Stimulated activated memory B cell treated with anti-CD40 and anti-IgM and Interleukin-4, amounts not matched to agents 10 μg/mL and 1 μg/mL and 100 μg/mL, for 72 hours (primary cell): ENCODE measurements around the gene EEF1AKMT4.
"Not testable (repeated sequence)": the region's sequence is repeated elsewhere in the genome, so short reads cannot be mapped to it uniquely, and the experiment has no call there.

Source experiments
- ATAC-seq: fragments of 150-1000 bp; cut with Tn5 transposase; 2 replicates; pipeline ENCODE4 v1.10.0; 2021
- H3K27ac Mint-ChIP-seq: one replicate; pipeline ENCODE4 v1.8.0; 2022; ENCODE audit warnings: mild to moderate bottlenecking, mixed read lengths
- H3K27me3 Mint-ChIP-seq: one replicate; pipeline ENCODE4 v1.8.0; 2022; ENCODE audit warnings: mixed read lengths
- H3K36me3 Mint-ChIP-seq: one replicate; pipeline ENCODE4 v1.8.0; 2022; ENCODE audit warnings: mixed read lengths
- H3K4me1 Mint-ChIP-seq: one replicate; pipeline ENCODE4 v1.8.0; 2022; ENCODE audit warnings: mixed read lengths
- H3K4me3 Mint-ChIP-seq: one replicate; pipeline ENCODE4 v1.8.0; 2022; ENCODE audit warnings: mild to moderate bottlenecking, moderate library complexity, mixed read lengths
- H3K9me3 Mint-ChIP-seq: one replicate; pipeline ENCODE4 v1.8.0; 2022; ENCODE audit warnings: mixed read lengths

Gene EEF1AKMT4

DNA sequence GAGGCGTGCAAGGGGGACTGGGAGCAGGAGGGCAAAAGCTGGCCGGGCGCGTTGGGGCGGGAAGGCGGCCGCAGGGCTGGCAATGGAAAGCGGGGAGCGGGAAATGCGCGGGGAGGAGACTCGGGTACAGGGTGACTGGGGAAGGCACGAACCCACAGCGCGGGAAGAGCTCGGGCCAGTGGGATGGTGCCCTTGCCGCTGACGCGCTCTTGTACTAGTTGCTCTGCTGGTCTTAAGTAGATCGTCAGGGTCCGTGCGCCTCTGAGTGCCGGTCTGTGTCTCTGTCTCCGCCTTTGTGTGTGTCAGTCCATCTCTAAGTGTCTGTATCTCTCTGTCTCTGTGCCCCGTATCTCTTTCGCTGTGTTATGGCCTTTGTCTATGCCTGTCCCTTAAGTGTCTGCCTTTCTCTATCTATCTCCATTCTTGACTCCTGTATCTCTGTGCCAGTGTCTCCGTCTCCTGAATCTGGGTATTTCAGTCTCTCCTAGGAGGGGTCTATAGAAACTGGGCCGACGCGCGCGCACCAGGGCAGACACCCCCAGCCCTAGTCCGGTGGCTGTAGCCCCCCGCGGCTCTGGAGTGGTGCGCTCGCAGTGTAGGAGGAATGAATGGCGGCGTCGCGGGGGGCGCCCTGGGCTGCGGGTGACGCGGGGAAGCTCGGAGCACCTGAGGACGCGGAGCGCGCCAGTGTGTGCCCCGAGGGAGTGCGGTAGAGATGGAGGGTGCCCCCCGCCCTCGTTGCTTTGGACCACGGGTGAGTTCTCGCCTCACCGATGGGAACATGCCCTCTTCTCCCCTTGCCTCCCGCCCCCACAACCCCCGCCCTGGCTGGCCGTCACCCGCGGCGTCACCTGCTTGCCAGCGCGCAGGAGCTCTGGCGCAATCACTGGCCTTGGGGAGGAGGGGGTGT, 12.6 kb downstream of the EEF1AKMT4 start:
- peaks cover 18% of the 10 kb centered on the region for H3K4me1 Mint-ChIP-seq
- peak overlapping the region; percentile 55 for H3K4me3 Mint-ChIP-seq
- H3K27me3 Mint-ChIP-seq: peaks cover 61% of the 10 kb centered on the region
- H3K27ac Mint-ChIP-seq: no peak overlapping the region
- H3K9me3 Mint-ChIP-seq: peaks cover under 1% of the 10 kb centered on the region
- peak; percentile 22 for ATAC-seq
- peaks cover 21% of the 10 kb centered on the region for H3K36me3 Mint-ChIP-seq

DNA sequence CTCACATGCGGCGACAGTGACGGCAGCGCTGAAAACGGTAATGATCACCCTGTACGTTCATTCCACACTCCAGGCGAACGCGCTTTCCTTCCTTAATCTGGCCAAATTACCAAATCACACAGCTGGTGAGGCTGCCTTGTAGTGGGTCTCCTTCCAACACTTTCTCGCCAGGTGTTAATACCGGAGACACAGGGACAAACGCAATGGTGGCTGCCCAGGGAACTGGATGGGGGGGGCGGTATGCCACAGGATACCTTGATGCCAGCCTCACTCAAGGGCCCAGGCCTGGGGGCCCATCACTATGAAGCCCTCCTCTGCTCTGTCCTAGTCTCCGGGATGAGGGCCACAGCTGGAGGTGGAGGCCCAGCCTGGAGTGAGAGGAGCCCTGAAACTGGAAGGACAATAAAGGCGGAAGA, 13.3 kb downstream of the EEF1AKMT4 start:
- Mint-ChIP-seq H3K27me3 (peaks cover 68% of the 10 kb centered on the region), H3K4me1 (peaks cover 18% of the 10 kb centered on the region), H3K4me3 (peak overlapping the region; percentile 38), H3K27ac (no peak overlapping the region), H3K9me3 (peaks cover 5% of the 10 kb centered on the region), H3K36me3 (peaks cover 19% of the 10 kb centered on the region)
- ATAC-seq: no peak

DNA sequence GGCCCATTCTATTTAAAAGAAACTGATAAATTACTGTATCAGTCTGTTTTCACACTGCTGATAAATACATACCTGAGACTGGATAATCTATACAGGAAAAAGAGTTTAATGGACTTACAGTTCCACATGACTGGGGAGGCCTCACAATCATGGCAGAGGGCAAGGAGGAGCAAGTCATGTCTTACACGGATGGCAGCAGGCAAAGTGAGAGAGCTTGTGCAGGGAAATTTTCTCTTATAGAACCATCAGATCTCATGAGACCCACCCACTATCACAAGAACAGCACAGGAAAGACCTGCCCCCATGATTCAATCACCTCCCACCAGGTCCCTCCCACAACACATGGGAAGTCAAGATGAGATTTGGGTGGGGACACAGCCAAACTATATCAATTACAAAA, 17.8 kb downstream of the EEF1AKMT4 start:
- H3K27ac Mint-ChIP-seq, H3K4me3 Mint-ChIP-seq, H3K36me3 Mint-ChIP-seq, H3K4me1 Mint-ChIP-seq, ATAC-seq: not testable (repeated sequence)
- Mint-ChIP-seq H3K9me3 (peaks cover 10% of the 10 kb centered on the region), H3K27me3 (peaks cover 64% of the 10 kb centered on the region)

- H3K9me3 Mint-ChIP-seq: peaks cover 8% of the 10 kb centered on the region
- H3K4me1 Mint-ChIP-seq: peaks cover 7% of the 10 kb centered on the region
- no peak overlapping the region for H3K27ac Mint-ChIP-seq
- H3K36me3 Mint-ChIP-seq: peaks cover 2% of the 10 kb centered on the region
- H3K4me3 Mint-ChIP-seq: no peak overlapping the region
- no peak for ATAC-seq
- H3K27me3 Mint-ChIP-seq: peaks cover 70% of the 10 kb centered on the region
These were observed 22.8 kb downstream of the EEF1AKMT4 start for GRCh38 chr3:184272269-184272668.

DNA sequence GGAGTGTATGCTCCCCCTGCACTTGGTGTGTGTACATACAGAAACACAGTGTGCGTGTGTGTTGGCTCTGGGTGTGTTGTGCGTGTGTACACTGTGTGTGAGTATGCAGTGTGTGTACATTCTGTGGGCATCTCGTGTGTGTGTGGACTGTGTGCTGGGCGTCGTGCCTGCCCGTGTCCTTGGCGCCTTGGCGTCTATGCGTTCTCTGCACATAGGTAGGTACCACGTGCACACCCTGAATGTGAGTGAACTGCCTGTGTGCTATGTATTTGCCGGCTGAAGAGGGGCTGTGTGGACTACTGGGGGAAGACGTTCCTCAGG, 25.9 kb downstream of the EEF1AKMT4 start:
- ATAC-seq: no peak
- peaks cover 62% of the 10 kb centered on the region for H3K27me3 Mint-ChIP-seq
- peaks cover 5% of the 10 kb centered on the region for H3K9me3 Mint-ChIP-seq
- no peaks in the 10 kb centered on the region for H3K36me3 Mint-ChIP-seq
- no peak overlapping the region for H3K27ac Mint-ChIP-seq
- H3K4me3 Mint-ChIP-seq: peak overlapping the region; percentile 10
- H3K4me1 Mint-ChIP-seq: peaks cover 7% of the 10 kb centered on the region

DNA sequence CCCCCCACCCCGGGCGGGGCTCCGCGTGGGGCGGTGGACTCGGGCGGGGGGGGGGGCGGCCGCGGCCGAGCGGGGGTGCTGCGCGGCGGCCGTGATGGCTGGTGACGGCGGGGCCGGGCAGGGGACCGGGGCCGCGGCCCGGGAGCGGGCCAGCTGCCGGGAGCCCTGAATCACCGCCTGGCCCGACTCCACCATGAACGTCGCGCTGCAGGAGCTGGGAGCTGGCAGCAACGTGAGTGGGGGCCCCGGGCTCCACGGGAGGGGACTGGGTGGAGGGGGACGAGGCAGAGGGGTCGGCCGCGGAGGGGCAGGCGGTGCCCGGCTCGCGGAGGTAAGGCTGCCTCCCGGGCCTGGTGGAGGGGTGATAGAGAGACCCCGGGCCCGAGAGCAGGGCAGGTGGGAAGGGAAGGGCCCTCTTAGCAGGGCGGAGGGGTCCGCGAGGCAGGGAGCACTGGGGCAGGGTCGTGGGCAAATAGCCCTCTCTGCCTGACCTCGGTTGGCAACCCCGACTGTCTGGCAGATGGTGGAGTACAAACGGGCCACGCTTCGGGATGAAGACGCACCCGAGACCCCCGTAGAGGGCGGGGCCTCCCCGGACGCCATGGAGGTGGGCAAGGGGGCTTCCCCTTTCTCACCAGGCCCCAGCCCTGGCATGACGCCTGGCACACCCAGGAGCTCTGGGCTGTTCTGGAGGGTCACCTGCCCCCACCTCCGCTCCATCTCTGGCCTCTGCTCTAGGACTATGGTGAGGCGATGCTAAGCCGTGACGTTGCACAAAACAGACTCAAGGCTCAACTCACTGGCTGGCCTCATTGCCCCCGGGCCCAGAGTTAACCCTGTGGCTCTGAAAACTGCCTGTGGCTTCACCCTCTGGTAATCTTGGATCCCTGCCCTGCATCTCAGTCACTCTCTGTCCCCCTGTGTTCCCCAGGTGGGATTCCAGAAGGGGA, 26.8 kb downstream of the EEF1AKMT4 start, which contains the start of gene ECE2:
ECE2 (plus strand) TSS at position 62 of the 950 bp plus-strand sequence; CDS start at position 194, 132 bp downstream.
- H3K36me3 Mint-ChIP-seq: no peaks in the 10 kb centered on the region
- ATAC-seq: peak; percentile 24
- peak within 1 kb of the TSS; percentile 10 for H3K4me3 Mint-ChIP-seq
- no peak within 1 kb of the TSS for H3K27ac Mint-ChIP-seq
- H3K9me3 Mint-ChIP-seq: peaks cover 5% of the 10 kb centered on the region
- H3K4me1 Mint-ChIP-seq: peaks cover 7% of the 10 kb centered on the region
- H3K27me3 Mint-ChIP-seq: peaks cover 53% of the 10 kb centered on the region

- ATAC-seq: no peak
- Mint-ChIP-seq H3K4me1 (peaks cover 7% of the 10 kb centered on the region), H3K9me3 (no peaks in the 10 kb centered on the region), H3K27me3 (peaks cover 54% of the 10 kb centered on the region), H3K36me3 (no peaks in the 10 kb centered on the region), H3K4me3 (no peak overlapping the region), H3K27ac (no peak overlapping the region)
These were observed 27.9 kb downstream of the EEF1AKMT4 start for GRCh38 chr3:184277366-184277765.

- ATAC-seq: no peak
- Mint-ChIP-seq H3K27ac (no peak overlapping the region), H3K4me3 (no peak overlapping the region), H3K36me3 (no peaks in the 10 kb centered on the region), H3K27me3 (peaks cover 48% of the 10 kb centered on the region), H3K9me3 (no peaks in the 10 kb centered on the region), H3K4me1 (no peaks in the 10 kb centered on the region)
These were observed 33.5 kb downstream of the EEF1AKMT4 start for GRCh38 chr3:184282941-184283340.

GRCh38 chr3:184283681-184284080, 34.2 kb downstream of the EEF1AKMT4 start:
- H3K9me3 Mint-ChIP-seq: no peaks in the 10 kb centered on the region
- H3K27me3 Mint-ChIP-seq: peaks cover 46% of the 10 kb centered on the region
- no peak overlapping the region for H3K4me3 Mint-ChIP-seq
- no peaks in the 10 kb centered on the region for H3K36me3 Mint-ChIP-seq
- H3K4me1 Mint-ChIP-seq: no peaks in the 10 kb centered on the region
- ATAC-seq: no peak
- no peak overlapping the region for H3K27ac Mint-ChIP-seq

DNA sequence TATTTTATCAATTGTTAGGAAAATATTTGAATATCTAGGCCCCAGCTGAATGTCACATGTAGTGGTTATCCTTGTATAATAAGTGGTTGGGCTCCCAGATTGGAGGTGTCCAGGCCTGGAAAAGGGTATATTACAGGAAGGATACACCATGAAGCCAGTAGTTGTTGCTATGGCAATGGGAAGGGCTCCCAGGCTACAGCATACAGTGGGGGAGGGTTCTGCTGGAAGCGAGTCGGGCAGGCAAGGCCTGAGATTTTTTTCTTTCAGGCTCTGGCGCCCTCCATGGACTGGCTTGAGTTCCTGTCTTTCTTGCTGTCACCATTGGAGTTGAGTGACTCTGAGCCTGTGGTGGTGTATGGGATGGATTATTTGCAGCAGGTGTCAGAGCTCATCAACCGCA, 35.2 kb downstream of the EEF1AKMT4 start:
- no peaks in the 10 kb centered on the region for H3K36me3 Mint-ChIP-seq
- H3K27me3 Mint-ChIP-seq: peaks cover 46% of the 10 kb centered on the region
- peak; percentile 25 for ATAC-seq
- no peaks in the 10 kb centered on the region for H3K4me1 Mint-ChIP-seq
- no peak overlapping the region for H3K4me3 Mint-ChIP-seq
- no peaks in the 10 kb centered on the region for H3K9me3 Mint-ChIP-seq
- no peak overlapping the region for H3K27ac Mint-ChIP-seq

- H3K27ac Mint-ChIP-seq: no peak overlapping the region
- H3K27me3 Mint-ChIP-seq: peaks cover 48% of the 10 kb centered on the region
- ATAC-seq: peak; percentile 48
- H3K9me3 Mint-ChIP-seq: no peaks in the 10 kb centered on the region
- H3K4me1 Mint-ChIP-seq: no peaks in the 10 kb centered on the region
- no peak overlapping the region for H3K4me3 Mint-ChIP-seq
- H3K36me3 Mint-ChIP-seq: no peaks in the 10 kb centered on the region
These were observed 40.0 kb downstream of the EEF1AKMT4 start for GRCh38 chr3:184289426-184289938.

DNA sequence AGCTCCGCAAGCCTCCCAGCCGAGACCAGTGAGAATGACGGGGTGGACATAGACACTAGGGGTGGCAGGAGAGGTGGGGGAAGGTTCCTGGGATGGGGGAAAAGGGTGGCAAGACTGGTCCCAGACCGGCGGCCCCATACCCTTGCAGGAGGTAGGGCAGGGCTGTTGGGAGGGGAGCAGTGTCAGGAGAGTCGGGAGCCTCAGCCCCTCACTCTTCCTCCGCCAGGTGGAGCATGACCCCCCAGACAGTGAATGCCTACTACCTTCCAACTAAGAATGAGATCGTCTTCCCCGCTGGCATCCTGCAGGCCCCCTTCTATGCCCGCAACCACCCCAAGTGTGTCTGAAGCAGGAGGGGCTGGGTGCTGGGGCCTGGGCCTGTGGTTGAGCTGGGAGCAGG, 40.9 kb downstream of the EEF1AKMT4 start:
- ATAC-seq: no peak
- H3K27ac Mint-ChIP-seq: no peak overlapping the region

DNA sequence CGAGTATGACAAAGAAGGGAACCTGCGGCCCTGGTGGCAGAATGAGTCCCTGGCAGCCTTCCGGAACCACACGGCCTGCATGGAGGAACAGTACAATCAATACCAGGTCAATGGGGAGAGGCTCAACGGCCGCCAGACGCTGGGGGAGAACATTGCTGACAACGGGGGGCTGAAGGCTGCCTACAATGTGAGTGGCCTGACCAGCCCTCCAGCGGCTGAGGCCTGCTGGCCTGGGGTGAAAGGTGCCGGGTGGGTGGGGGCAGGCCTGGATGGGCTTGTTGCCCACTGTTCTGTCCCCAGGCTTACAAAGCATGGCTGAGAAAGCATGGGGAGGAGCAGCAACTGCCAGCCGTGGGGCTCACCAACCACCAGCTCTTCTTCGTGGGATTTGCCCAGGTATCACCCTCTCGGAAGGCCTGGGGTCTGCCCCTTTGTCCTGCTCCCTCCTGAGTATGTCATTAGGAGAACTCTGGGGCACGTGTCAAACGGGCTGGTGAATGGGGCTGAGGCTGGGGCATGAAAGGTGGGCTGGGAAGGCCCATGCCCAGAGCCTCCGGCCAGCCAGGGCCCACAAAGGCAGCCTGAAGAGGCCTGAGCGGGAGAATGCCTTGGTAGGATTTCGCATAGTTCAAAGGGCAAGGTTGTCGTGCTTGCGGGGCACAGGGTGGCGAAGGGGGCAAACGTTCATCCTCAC, 41.7 kb downstream of the EEF1AKMT4 start:
- ATAC-seq: no peak
- Mint-ChIP-seq H3K9me3 (no peaks in the 10 kb centered on the region), H3K27me3 (peaks cover 34% of the 10 kb centered on the region), H3K36me3 (no peaks in the 10 kb centered on the region), H3K4me3 (no peak overlapping the region), H3K4me1 (no peaks in the 10 kb centered on the region), H3K27ac (no peak overlapping the region)

More for the DNA sequence above, 40.9 kb downstream of the EEF1AKMT4 start:
- no peaks in the 10 kb centered on the region for H3K36me3 Mint-ChIP-seq
- H3K4me3 Mint-ChIP-seq: no peak overlapping the region
- H3K27me3 Mint-ChIP-seq: peaks cover 41% of the 10 kb centered on the region
- H3K9me3 Mint-ChIP-seq: no peaks in the 10 kb centered on the region
- no peaks in the 10 kb centered on the region for H3K4me1 Mint-ChIP-seq

GRCh38 chr3:184291738-184292445, 42.4 kb downstream of the EEF1AKMT4 start:
- H3K9me3 Mint-ChIP-seq: no peaks in the 10 kb centered on the region
- H3K4me1 Mint-ChIP-seq: no peaks in the 10 kb centered on the region
- ATAC-seq: no peak
- no peaks in the 10 kb centered on the region for H3K36me3 Mint-ChIP-seq
- no peak overlapping the region for H3K27ac Mint-ChIP-seq
- peaks cover 27% of the 10 kb centered on the region for H3K27me3 Mint-ChIP-seq
- no peak overlapping the region for H3K4me3 Mint-ChIP-seq
